ENCODE results near the gene MYH6.
"Not testable (repeated sequence)": the region's sequence is repeated elsewhere in the genome, so short reads cannot be mapped to it uniquely, and the experiment has no call there.

The MYH6 gene

GRCh38 chr14:23435543-23436326 is 27.7 kb upstream of the MYH6 start, which contains the start of gene MYH7:
Gene MYH7 (minus strand): TSS chr14:23435660. CDS start chr14:23433732, 1,928 bp downstream.
- DNase-seq: peak in 1 of 2 donors; percentile 4

- DNase-seq: no peak
These were observed 26.6 kb upstream of the MYH6 start for GRCh38 chr14:23434488-23435222.

GRCh38 chr14:23433457-23433856 is 25.4 kb upstream of the MYH6 start:
- DNase-seq: no peak

- DNase-seq: no peak
These were observed 24.9 kb upstream of the MYH6 start for GRCh38 chr14:23432946-23433345.

- no peak for DNase-seq
These were observed 24.2 kb upstream of the MYH6 start for GRCh38 chr14:23432102-23432925.

- DNase-seq: no peak
These were observed 23.4 kb upstream of the MYH6 start for GRCh38 chr14:23431486-23431885.

- peak; percentile 13 to 68 for DNase-seq
These were observed 22.6 kb upstream of the MYH6 start for GRCh38 chr14:23430723-23431085.

- DNase-seq: no peak
These were observed 22.1 kb upstream of the MYH6 start for GRCh38 chr14:23430016-23430722.

GRCh38 chr14:23428686-23429495 is 20.8 kb upstream of the MYH6 start:
- DNase-seq: no peak

GRCh38 chr14:23425798-23426197 is 17.7 kb upstream of the MYH6 start:
- not testable (repeated sequence) for DNase-seq

- DNase-seq: no peak
These were observed 17.1 kb upstream of the MYH6 start for GRCh38 chr14:23425169-23425568.

GRCh38 chr14:23423657-23424056 is 15.6 kb upstream of the MYH6 start:
- no peak for DNase-seq

- DNase-seq: no peak
These were observed 13.5 kb upstream of the MYH6 start for GRCh38 chr14:23421594-23421993.

- DNase-seq: not testable (repeated sequence)
These were observed 11.6 kb upstream of the MYH6 start for GRCh38 chr14:23419646-23420045.

GRCh38 chr14:23418021-23418420 is 9.9 kb upstream of the MYH6 start:
- no peak for DNase-seq

GRCh38 chr14:23417269-23417668 is 9.2 kb upstream of the MYH6 start:
- DNase-seq: not testable (repeated sequence)

GRCh38 chr14:23416801-23417200 is 8.7 kb upstream of the MYH6 start:
- no peak for DNase-seq

GRCh38 chr14:23415821-23416778 is 8.0 kb upstream of the MYH6 start:
- DNase-seq: no peak

GRCh38 chr14:23414906-23415820 is 7.1 kb upstream of the MYH6 start:
- no peak for DNase-seq

Data from hippocampal formation (tissue), 2 donors.